Hematopoietic multipotent progenitor cell treated with erythropoietin and hydrocortisone succinate and interleukin-3 and kit ligand, for 6 days (in vitro differentiated cells): ENCODE measurements around the gene OR2V1.
"Not testable (repeated sequence)": the region's sequence is repeated elsewhere in the genome, so short reads cannot be mapped to it uniquely, and the experiment has no call there.

Experiments used
- DNase-seq: peaks from one replicate; pipeline ENCODE4 v3.0.0-alpha.2; 2015

The OR2V1 gene

GRCh38 chr5:181130832-181131496 is at the start of gene OR2V1:
OR2V1 (minus strand) TSS chr5:181131169; CDS start chr5:181125304, 5,865 bp downstream.
- DNase-seq: no peak

DNA sequence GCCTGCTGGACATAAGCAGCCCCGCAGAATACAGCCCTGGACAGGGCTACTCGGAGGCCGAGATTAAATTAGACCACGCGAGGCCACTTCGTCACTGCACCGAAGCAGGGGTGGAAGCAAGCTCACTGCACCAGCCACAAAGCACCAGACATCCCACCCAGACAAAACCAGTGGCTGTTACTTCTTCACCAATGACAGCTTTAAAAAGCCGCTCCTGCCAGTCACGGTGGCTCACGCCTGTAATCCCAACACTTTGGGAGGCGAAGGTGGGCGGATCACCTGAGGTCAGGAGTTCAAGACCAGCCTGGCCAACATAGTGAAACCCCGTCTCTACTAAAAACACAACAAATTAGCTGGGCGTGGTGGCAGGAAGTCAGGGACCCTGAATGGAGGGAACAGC is 46.6 kb upstream of the OR2V1 start:
- not testable (repeated sequence) for DNase-seq

DNA sequence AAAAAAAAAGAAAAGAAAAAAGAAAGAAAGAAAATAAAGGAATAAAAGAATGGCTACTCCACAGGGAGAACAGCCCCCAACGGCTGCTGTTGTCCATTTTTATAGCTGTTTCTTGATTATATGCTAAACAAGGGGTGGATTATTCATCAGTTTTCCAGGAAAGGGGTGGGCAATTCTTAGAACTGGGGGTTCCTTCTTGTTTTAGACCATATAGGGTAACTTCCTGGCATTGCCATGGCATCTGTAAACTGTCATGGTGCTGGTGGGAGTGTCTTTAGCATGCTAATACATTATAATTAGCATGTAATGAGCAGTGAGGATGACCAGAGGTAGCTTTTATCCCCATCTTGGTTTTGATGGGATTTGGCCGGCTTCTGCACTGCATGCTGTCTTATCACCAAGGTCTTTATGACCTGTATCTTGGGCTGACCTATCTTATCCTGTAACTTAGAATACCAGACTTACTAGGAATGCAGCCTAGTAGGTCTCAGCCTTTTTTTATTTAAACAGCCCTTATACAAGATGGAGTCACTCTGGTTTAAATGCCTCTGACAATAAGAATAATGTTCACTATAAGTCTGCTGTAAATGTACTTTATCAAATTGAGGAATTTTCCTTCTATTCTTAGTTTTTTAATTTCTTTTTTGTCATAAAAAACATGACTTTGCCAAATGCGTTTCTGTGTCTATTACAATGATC is 45.4 kb upstream of the OR2V1 start:
- DNase-seq: no peak

GRCh38 chr5:181173420-181174342 is 42.7 kb upstream of the OR2V1 start:
- DNase-seq: peak; percentile 81

DNA sequence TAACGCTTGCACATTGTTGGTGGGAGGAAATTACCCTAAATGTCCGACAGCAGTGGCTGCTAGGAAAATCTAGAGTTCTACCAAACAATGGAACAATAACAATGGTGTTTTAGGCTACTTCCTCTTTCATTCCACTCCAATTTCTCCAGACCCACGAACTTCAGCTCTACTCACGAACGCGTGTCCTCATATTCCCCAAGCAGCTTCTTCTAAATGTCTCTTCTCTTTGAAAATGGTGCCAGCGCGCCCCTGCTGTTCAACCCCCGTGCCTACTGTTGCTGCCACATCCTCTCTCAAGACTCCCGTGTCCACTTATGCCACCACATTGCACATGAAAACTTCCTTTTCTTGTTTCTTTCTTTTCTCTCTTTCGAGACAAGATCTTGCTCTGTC is 42.1 kb upstream of the OR2V1 start:
- DNase-seq: peak; percentile 80

DNA sequence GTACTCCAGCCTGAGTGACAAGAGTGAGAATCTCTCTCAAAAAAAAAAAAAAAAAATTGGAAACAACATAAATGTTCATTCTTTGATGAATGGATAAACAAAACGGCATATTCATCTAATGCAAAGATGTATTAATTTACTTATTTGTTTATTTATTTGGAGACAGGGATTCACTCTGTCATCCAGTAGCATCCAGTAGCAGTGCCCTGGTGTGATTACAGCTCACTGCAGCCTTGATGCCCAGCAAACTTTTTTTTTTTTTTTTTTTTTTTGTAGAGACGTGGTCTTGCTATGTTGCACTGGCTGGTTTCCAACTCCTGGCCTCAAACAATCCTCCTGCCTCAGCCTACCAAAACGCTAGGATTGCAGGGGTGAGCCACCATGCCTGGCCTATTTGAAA is 40.8 kb upstream of the OR2V1 start:
- peak; percentile 30 for DNase-seq

DNA sequence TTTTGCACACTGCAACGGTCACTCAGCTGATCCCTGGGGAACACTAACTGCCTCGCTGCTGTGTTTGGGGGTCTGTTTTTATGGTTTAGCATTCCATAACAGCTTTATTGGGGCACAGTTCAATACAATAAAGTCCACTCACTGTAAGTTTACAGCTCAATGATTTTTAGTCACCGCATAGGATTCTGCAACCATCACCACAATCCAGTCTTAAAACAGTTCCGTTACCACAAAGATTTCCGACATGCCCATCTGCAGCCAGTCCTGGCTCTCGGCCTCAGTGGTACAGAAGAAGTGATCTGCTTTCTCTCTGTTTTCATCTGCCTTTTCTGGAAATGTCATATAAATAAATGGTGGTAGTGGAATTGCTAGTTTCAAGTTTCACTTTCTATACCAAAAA is 40.0 kb upstream of the OR2V1 start:
- DNase-seq: no peak

DNA sequence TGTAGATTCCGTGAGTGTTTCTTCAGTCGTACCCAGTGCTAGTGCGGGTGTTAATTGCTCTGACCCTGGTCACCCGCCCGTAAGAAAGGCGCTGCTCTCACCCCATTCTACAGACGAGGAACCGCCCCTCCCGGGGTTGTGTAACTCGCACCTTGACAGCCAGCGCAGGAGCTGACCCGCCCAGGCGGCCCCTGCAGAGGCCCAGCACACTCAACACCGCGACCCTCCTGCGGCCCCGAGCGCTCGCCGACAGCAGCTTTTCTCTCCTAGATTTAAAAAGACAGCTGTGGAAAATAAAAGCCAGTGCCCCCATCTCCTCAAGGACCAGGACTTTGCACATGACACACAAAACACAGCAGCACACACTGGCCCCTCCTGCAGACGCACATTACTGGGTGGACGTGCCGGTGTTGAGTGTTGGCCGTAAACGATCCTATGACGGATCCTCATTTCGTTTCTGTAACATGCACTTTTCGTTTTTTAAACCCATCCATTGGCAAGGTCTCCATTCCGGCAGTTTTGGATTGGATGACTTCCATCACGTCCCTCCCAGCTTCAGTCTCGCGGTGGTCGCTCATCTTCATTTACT is 39.4 kb upstream of the OR2V1 start:
- peak; percentile 33 for DNase-seq

- DNase-seq: peak; percentile 84
Observed at GRCh38 chr5:181169459-181170236, 38.7 kb upstream of the OR2V1 start.

GRCh38 chr5:181168595-181169118 is 37.7 kb upstream of the OR2V1 start:
- peak; percentile 27 for DNase-seq

DNA sequence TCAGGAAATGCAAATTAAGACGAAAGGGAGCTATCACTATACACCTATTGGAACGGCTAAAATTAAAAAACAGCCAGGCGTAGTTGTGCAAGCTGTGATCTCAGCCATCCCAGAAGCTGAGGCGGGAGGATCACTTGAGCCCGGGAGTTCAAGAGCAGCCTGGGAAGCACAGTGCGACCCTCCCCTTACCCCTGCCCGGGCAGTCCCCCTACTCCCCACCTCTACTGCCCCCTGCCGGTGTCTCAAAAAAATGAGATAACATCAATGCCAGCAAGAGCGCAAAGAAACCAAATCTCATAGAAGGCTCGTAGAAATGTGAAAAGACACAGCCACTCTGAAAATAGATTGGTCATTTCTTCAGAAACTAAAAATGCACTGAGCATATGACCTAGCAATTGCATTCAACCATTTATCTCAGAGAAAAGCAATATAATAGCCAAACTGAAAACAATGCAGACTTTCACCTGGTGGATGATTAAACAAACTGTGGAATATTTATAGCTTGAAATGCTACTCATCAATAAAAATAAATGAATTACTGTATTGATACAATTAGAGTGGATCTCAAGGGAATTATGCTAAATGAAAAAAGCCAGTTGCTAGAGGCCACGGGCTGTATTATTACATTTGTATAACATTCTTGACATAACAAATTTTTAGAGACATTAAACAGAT is 37.0 kb upstream of the OR2V1 start:
- DNase-seq: peak; percentile 65

DNA sequence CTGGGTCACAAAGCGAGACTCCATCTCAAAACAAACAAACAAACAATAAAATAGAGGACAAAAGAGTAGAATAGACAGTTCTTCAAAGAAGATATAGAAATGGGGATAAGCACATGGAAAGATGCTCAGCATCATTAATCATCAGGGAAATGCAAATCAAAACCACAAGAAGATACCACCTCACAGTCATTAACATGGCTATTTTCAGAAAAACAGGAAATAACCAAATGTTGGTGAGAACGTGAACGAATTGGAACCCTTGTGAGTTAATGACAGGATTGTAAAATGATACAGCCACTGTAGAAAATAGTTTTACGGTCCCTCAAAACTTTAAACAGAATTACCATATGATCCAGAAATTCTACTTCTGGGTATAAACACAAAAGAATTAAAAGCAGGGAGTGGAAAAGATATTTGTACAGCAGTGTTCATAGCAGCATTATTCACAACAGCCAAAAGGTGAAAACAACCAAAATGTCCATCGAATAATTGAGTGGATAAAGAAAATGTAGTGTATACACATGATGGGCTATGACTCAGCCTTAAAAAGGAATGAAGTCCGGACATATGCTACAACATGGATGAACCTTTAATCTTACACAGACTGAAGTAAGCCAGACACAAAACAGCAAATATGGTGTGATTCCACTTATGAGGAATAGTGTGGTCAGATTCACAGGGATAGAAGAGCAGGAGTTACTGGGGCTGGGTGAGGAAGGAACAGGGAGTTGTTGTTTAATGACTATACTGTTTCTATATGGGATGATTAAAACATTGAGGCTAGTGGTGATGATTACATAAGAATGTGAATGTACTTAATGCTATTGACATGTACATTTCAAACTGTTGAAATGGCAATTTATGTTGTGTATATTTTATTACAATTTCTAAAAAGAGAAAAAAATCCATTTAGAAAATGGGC is 36.1 kb upstream of the OR2V1 start:
- DNase-seq: no peak

DNA sequence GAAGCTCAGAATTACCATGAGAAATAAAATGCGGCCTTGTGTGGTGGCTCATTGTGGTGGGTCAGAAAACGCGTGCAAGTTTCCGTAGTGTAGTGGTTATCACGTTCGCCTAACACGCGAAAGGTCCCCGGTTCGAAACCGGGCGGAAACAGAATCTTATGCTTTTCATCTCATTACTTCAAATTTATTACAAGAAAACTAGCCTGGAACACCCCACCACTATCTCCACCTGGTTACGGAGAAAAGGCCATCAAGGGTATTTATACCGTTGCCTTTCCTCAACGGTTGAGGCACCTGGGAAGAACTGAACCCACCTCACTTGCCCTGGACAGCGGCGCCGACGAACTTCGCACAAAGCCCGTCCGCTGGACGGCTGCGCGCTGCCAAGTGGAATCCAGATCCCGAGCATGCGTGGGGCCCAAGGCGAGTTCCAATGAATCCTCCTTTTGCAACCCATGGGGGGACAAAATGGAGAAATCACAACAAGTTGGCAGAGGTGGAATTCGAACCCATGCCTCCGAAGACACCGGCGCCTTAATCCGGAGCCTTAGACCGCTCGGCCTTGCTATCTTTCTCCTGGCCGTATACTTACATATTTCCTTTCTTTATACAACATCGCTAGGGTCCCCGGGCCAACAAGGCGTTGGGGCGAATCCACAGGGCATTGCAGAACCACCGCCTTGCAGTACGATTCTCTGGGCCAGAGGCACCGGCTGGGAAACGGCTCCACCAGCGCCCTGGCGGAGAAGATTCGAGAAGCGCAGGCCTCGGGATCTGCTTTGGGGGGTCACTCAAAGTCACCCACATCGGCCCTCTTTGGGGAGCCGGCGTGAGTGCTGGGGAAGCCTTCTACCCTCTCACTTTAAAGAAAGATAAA is 33.3 kb upstream of the OR2V1 start:
- peak; percentile 61 for DNase-seq

DNA sequence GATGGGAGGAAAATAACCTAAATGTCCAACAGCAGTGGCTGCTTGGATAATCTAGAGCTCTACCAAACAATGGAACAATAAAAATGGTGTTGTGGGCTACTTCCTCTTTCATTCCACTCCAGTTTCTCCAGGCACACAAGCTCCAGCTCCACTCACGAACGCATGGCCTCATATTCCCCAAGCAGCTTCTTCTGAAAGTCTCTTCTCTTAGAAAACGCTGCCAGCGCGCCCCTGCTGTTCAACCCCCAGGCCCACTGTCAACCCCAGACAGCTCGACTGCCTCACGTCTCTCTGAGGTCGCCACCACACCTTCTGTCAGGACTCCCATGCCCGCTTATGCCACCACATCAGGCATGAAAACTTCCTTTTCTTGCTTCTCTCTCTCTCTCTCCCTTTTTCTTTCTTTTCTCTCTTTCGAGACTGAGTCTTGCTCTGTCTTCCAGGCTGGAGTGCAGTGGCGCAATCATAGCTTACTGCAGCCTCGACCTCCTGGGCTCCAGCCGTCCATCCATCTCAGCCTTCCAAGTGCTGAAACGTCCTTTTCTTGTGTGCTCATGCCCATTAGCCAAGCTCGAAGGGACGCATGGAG is 32.6 kb upstream of the OR2V1 start:
- peak; percentile 66 for DNase-seq

- DNase-seq: peak; percentile 41
Observed at GRCh38 chr5:181161534-181162175, 30.7 kb upstream of the OR2V1 start.

DNA sequence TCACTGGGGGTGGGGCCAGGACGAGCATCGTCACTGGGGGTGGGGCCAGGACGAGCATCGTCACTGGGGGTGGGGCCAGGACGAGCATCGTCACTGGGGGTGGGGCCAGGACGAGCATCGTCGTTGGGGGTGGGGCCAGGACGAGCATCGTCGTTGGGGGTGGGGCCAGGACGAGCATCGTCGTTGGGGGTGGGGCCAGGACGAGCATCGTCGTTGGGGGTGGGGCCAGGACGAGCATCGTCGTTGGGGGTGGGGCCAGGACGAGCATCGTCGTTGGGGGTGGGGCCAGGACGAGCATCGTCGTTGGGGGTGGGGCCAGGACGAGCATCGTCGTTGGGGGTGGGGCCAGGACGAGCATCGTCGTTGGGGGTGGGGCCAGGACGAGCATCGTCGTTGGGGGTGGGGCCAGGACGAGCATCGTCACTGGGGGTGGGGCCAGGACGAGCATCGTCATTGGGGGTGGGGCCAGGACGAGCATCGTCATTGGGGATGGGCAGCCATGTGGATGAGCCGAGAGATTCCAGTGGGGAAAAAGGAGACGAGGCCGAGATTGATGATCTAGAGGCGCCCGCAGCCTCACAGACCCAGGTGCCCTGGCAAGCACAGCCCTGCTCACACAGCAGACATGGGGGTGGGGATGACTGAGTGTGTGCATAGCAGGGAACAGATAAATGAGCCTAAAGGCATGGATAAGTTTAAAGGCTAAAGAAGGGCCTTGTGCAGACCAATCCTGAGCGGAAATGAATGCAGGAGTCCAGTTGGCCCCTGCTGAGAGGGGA is 30.0 kb upstream of the OR2V1 start:
- peak; percentile 47 for DNase-seq

DNA sequence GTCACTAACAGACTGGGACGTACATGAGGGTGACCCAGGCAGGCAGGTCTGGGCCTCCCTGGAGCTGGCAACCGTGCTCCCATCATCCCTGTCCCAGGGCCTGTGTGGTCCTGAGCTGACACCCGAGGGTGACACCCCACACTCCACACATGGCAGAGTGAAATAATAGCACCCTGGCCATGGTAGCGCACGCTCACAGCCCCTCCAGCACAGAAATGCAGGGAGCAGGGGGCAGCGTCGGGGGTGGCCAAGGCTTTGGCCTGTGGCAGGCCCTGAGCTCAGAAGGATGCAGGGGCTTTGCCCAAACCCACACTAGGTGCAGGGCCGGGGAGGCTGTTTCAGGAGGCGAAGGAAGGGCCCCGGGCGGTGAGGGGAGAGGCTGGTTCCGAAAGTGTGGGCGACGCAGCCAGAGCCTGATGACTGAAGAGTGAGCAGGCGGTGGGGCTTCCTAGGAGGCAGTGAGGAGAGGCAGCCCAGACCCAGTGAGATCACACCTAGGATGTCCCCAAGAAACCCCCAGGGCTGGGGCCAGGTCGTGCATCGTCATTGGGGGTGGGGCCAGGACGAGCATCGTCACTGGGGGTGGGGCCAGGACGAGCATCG is 29.3 kb upstream of the OR2V1 start:
- peak; percentile 57 for DNase-seq
